GM19452 (cell line): ENCODE data around the gene UMODL1.

ENCODE experiments used
- ATAC-seq: cut with Tn5 transposase; IDR thresholded peaks from one replicate; pipeline ENCODE4 v1.9.1; 2021; ENCODE audit not compliant: unreplicated experiment

UMODL1 gene

GRCh38 chr21:42093186-42093585 is 22.1 kb downstream of the UMODL1 start:
- no peak for ATAC-seq

GRCh38 chr21:42093991-42094421 is 22.9 kb downstream of the UMODL1 start:
- no peak for ATAC-seq

GRCh38 chr21:42094811-42095210 is 23.7 kb downstream of the UMODL1 start:
- ATAC-seq, result no peak

GRCh38 chr21:42095581-42095980 is 24.5 kb downstream of the UMODL1 start:
- no peak for ATAC-seq

GRCh38 chr21:42096566-42096965 is 25.4 kb downstream of the UMODL1 start:
- no peak for ATAC-seq

- no peak for ATAC-seq
Measured at GRCh38 chr21:42097274-42097673, 26.2 kb downstream of the UMODL1 start.

GRCh38 chr21:42097860-42098454 is 26.8 kb downstream of the UMODL1 start:
- ATAC-seq, result no peak

GRCh38 chr21:42098957-42099505 is 27.9 kb downstream of the UMODL1 start:
- ATAC-seq, result no peak

- ATAC-seq, result no peak
Measured at GRCh38 chr21:42101246-42101645, 30.1 kb downstream of the UMODL1 start.

GRCh38 chr21:42102076-42102475 is 31.0 kb downstream of the UMODL1 start:
- no peak for ATAC-seq

- no peak for ATAC-seq
Measured at GRCh38 chr21:42102526-42102925, 31.4 kb downstream of the UMODL1 start.

GRCh38 chr21:42102991-42103390 is 31.9 kb downstream of the UMODL1 start:
- ATAC-seq, result no peak

- no peak for ATAC-seq
Measured at GRCh38 chr21:42103843-42104242, 32.7 kb downstream of the UMODL1 start.

GRCh38 chr21:42105476-42106315 is 34.6 kb downstream of the UMODL1 start:
- ATAC-seq, result no peak

- no peak for ATAC-seq
Measured at GRCh38 chr21:42106425-42106824, 35.3 kb downstream of the UMODL1 start.

- ATAC-seq, result no peak
Measured at GRCh38 chr21:42107177-42107880, 36.2 kb downstream of the UMODL1 start.

- peak; percentile 84 for ATAC-seq
Measured at GRCh38 chr21:42107881-42108553, 36.9 kb downstream of the UMODL1 start.

GRCh38 chr21:42108554-42109340 is 37.6 kb downstream of the UMODL1 start:
- no peak for ATAC-seq

GRCh38 chr21:42109473-42109872 is 38.4 kb downstream of the UMODL1 start:
- no peak for ATAC-seq

- ATAC-seq, result no peak
Measured at GRCh38 chr21:42109873-42110525, 38.9 kb downstream of the UMODL1 start.
